ENCODE measurements around the gene C11orf21.

The C11orf21 gene

DNA sequence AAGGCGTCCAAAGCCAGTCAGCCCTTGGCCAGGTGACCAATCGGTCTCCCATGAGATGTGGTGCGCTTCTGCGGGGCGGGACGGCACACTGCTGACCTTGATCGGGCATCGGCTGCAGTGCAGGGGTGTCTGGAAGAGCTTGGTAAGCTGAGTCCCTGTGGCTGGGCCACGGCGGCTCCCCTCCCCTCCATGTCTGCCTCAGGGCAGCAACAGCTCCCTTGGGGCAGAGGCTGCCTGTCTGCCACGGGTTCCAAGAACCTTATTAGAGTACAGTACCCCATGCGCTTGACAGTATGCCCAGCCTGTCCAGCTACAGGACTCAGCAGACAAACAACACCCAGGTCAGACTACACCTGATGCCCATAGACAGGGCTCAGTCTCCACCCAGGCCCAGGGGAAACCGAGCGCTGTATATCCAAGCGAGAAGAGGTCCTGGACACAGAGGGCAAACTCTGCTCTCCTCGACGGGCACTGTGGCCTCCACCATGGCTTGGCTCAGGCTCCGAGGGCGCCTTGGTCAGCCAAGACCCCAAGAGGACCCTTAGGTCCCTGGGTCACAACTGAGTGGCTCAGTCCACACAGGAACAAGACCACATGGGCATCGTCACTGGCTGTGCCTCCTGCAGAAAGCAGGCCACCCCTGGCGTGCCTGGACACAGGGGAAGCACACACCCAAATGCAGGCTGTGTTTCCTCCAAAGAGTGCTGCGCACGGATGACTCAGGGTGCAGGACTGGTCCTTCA lies 19.0 kb upstream of the C11orf21 start:
- DNase-seq: no peak

DNA sequence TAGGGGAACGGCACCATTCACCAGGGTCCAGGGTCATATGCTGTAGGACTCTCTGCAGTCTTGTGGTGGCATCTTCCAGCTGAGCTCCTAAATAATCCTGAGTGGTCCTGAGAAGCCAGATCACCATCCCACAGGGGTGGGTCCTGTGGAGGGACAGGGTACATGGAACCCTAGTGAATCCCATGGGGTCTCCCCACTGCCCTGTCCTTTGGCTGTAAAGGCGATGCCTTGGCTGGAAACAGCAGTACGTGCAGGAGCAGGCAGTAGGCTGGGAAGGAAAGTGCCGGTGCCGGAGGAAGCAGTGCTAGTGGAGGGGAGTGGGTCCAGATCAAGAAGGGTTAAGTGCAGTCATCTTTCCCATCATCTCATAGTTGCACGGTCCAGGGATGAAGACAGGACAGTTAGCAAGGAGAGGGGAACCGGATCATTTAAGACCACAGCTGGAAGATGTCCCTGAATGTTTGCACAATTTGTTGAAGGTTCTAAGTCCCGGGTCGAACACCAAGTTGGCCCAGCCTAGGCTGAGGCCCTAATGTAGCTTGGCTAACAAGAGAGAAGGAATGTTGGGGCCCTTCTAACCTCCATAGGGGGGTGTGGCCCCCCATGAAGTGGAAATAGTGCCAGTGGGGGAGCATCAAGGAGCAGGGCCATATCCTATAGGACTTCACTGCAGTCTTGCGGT lies 18.2 kb upstream of the C11orf21 start:
- no peak for DNase-seq

- DNase-seq: no peak
Measured at GRCh38 chr11:2318707-2319106, 17.0 kb upstream of the C11orf21 start.

DNA sequence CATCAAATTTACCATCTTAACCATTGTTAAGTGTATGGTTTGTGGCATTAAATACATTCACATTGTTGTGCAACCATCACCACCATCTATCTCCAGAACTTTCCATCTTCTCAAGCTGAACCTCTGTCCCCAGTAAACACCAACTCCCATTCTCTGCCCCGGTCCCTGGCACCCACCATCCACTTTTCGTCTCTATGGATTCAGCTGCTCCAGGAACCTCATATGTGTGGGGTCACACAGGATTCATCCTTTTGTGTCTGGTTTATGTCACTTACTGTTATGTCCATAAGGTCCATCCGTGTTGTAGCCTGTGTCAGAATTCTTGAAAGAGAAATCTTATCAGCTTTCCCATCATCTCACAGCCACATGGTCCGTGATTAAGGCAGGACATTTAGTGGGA lies 16.4 kb upstream of the C11orf21 start:
- DNase-seq: no peak

GRCh38 chr11:2317354-2318050 lies 15.8 kb upstream of the C11orf21 start:
- DNase-seq: no peak

- DNase-seq: no peak
Measured at GRCh38 chr11:2316963-2317244, 15.2 kb upstream of the C11orf21 start.

DNA sequence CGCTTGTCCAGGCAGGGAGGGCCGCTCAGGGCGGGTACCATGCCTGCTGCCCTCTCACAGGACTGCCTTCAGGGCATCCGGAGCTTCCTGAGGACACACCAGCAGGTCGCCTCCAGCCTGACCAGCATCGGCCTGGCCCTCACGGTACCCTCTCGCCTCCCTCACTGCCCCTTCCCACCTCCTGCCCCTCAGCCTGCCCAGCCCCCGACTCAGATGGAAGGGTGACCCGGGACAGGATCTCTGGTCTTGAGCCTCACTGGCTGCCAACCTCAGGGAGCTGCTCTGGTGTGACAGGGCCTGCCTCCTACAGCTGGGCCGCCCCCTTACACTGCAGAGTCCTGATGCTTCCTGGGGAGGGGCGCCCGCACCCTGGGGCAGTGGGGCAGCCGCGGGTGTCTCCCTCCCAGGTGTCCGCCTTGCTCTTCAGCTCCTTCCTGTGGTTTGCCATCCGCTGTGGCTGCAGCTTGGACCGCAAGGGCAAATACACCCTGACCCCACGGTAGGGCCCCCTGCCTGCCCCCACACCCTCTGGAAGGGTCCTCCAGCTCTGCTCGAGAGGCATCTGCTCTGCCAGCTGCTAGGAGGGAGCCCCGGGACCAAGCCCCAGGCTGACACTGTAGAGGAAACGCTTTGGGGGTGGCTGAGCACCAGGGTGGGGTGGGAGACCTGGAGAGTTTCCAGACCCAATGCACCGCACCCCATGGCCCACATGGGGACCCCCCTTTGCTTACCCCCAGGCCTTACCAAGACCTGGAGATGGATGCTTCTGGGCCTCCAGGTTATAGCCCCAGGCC lies 14.6 kb upstream of the C11orf21 start:
- no peak for DNase-seq

DNA sequence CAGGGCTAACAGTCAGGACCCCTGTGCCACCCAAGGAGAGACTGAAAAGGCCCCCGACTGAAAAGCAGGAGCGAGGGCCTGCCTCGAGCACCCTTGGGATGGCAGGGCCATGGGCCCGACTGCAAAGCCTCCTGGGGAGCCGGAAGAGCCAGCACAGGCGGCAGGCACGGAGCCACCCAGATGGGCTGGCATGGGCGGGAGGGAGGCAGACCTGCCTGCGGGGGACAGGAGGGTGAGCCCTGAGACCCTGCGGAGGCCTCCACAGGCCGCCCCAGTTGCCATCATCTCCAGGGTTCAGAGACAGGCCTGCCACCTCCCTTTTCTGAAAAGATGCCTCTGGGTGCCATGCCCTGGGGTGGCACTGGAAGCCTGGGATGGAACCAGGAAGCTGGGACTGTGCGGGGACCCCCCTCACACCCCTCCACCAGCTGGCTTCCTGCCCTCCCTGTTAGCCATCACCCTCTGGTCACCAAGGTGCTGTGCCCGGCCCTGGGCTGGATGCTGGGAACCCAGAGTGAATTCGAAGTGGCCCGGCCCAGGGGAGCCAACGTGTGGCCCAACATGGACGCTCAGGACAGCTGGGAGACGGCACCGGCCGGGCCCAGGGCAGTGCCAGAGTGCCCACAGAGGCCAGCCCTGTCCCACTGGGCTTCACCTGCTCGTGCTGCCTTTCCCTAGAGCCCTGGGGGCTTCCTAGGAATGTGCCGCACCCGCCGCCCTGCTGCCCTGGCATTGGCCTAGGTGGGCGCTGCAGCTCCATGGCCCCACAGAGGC lies 13.9 kb upstream of the C11orf21 start:
- no peak for DNase-seq

GRCh38 chr11:2314525-2315394 lies 13.0 kb upstream of the C11orf21 start:
- DNase-seq: peak; percentile 36 to 43

- no peak for DNase-seq
Measured at GRCh38 chr11:2314136-2314524, 12.4 kb upstream of the C11orf21 start.

GRCh38 chr11:2313051-2313951 lies 11.6 kb upstream of the C11orf21 start:
- no peak for DNase-seq

DNA sequence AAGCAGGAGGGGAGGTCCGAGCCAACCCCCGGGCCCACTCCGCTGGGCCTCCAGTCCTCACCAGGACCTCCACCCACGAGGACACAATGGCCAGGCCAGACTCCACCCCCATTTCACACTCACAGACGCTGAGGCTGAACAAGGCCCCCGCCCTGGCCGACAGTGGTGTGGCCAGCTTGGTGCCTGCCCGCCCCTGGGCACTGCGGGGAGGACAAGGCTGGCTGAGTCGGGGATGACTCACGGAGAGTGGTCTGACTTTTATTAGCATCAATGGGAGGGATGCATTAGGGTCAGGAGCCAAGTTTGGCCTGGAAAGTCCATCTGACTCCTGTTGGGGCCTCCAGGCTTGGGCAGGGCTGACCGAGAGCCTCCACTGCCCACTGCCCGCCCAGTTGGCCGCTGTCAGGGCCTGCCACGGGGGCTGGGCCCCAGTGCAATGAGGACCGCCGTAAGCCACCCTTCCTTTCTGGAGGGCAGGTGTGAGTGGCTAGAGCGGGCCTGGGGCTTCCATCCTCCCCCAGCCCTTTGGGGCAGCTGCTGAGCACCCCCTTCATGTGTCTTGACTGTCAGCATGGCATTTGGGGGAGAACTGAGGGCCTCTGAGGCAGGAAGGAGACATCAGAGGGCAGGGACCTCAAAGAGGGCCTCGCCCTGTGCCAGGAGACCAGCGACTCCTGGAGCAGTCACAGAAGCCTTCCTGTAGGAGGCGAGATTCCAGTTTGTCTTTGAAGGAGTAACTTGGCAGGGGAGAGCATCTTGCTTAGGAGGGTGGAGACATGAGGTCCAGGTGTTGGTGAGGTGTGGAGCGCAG lies 10.7 kb upstream of the C11orf21 start:
- no peak for DNase-seq

DNA sequence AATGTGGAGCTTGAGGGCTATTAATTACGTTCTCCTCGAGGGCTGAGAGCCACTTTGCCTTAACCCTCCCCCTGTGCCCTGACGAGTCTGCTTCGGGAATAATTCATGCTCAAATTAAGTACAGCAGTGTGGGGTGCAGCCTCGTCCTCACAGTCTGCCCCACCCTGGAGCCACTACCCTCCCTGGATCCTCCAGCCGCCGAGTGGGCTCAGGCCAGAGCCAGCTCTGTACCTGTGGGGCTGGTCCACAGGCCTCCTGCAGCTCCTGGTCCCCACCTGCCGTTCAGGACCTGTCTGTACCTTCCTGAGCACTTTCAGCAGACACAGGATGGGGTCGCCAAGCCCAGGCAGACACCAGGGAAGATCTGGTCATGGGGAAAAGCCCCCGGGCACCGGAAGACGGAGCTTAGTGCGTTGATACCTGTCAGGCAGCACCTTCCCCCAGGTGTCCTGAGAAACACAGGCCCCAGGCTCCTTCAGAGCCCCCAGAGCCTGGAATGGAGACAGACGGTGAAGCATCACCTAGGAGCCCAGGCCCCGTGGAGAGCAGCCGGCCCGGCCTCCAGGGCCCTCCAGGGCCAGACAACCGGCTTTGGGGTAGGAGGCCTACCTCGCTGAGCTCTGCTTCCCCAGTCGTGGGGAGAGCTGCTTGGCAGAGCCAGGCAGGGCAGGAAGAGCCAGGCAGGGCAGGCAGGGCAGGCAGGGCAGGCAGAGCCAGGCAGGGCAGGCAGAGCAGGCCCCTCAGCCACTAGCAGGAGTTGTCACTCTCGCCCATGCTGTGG lies 9.8 kb upstream of the C11orf21 start:
- DNase-seq: no peak

DNA sequence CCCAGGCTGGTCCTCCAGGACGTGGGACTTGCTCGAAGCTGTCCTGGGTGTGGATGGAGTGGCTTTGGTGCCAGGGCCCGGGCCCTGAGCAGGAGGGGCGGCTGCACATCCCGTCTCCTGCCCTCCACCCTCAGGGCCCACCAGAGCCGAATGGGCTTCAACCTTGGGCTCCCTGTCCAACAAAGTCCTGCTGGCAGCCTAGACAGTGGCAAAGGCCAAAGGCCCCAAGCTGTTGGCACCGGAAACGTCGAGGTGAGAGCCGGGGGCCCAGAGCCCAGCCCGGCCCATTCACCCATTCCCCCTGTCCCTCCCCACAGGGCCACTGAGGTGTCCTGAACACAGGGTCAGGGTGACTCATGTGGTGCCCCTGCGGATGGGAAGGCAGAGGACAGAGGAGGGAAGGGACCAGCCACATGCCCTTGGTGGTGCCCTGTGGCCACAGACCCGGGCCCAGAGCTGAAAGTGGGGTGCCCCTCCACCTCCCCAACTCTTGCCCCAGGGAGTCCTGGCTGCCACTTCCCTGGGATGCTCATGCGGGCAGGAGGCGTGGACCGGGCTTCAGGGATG lies 9.2 kb upstream of the C11orf21 start:
- no peak for DNase-seq

DNA sequence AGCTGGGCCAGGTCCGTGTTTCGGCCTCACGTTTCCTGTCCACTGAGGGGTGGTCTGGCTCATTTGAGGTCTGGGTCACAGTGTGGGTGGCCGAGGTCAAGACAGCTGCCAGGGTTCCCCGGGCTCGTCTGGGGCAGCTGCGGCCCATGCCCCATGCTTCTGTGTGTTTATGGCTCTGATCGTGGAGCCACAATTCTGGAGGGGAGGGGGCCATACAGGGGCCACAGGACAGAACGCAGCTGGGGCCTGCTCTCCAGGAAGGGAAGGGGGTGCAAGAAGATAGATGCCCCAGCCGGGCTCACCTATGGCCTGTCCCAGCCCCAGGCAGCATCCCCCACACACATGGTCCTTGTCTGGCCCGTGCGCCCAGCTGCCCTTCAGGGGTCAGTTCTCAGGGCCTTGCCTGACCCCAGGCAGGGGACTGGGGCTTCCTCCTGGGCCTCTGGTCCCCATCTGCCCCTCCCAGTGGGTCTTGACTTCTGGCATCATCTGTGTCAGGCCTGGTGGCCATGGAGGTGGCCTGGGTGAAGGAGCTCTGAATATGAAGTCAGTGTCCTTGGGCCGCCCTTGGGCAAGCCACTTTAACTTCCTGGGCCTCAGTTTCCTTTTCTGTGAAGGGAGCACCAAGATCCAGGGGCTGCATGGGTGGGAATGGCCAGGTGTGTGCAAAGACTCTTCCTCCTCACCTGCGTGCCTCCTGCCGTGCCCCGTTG lies 8.5 kb upstream of the C11orf21 start:
- DNase-seq: no peak

DNA sequence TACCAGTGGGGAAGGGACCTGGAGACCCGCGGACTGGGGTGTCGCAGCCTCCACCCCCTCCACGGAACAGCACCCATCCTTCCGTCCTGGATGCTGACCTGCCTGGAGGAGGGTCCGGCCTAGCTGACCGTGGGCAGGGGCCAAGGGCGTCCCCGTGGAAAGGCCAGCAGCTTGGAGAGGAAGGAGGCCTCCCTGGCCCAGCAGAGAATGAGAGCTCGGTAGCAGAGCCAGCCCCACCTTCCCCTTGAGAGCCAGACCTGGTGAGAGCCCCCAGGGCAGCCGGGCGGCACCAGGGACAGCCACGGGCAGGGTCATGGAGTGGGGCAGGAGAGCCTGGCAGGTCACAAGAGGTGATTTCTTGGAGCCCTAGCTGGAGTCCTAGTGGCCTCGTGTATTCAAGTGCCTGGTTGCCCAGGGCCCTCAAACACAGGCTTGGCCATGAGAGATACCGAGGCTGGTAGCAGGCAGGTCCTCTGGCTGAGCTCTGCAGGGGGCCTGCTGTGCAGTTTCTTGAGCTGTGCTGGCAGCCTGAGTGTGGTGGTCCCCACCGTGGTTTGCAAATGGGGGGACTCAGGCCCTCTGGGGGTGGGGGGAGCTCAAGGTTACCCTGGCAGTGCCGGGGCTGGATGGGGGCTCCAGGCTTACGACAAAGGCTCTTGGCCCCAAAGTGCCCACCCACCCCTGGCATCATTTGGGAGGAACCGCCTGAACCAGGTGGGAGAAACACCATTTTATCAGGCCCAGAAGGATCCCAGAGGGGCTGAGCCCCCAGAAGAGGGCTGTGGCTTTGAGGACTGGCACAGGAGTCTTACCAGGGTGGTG lies 7.7 kb upstream of the C11orf21 start:
- no peak for DNase-seq

- no peak for DNase-seq
Measured at GRCh38 chr11:2308713-2309112, 7.0 kb upstream of the C11orf21 start.
